Measurements from ENCODE around the gene SLC24A4.

GRCh38 chr14:92469515-92469914 lies 146.6 kb downstream of the SLC24A4 start:
- TF ChIP-seq POLR2A (IDR thresholded peaks at IDR 0.05) (no peak), CTCF (IDR thresholded peaks at IDR 0.05) (no peak), EP300 (IDR thresholded peaks at IDR 0.05) (no peak)

All from upper lobe of left lung (tissue), 4 donors.